Forelimb muscle (tissue), 1 donor: ENCODE measurements around the gene SLC25A27. TPM values are rescaled to one million over a fixed set of nuclear protein-coding genes. Genes with fewer than 3 reads are reported as not detected.

ENCODE experiments used
- DNase-seq: peaks from one replicate; pipeline ENCODE4 v3.0.0-alpha.2; 2013; ENCODE audit warnings: low read depth
- polyA plus RNA-seq: library from polyadenylated mRNA; unstranded; fragments of 120-200 nt; gene quantifications from one replicate; pipeline ENCODE4 v1.2.1, GENCODE V29; 2013; ENCODE audit not compliant: insufficient read length

SLC25A27 gene
- polyA plus RNA-seq, 1 donor = 22.4 TPM

GRCh38 chr6:46651006-46651405 lies 1.8 kb upstream of the SLC25A27 start:
- no peak for DNase-seq

GRCh38 chr6:46651816-46652215 lies 959 bp upstream of the SLC25A27 start:
- DNase-seq = no peak

- DNase-seq = no peak
Measured at GRCh38 chr6:46652232-46652602, 558 bp upstream of the SLC25A27 start.

GRCh38 chr6:46653439-46654195 lies 842 bp downstream of the SLC25A27 start:
- DNase-seq = no peak

GRCh38 chr6:46655803-46656202 lies 3.0 kb downstream of the SLC25A27 start:
- DNase-seq = no peak

- no peak for DNase-seq
Measured at GRCh38 chr6:46657642-46658041, 4.9 kb downstream of the SLC25A27 start.

- DNase-seq = no peak
Measured at GRCh38 chr6:46661483-46661882, 8.7 kb downstream of the SLC25A27 start.

- DNase-seq = no peak
Measured at GRCh38 chr6:46667377-46667776, 14.6 kb downstream of the SLC25A27 start.

GRCh38 chr6:46674410-46674809 lies 21.6 kb downstream of the SLC25A27 start:
- no peak for DNase-seq

- DNase-seq = no peak
Measured at GRCh38 chr6:46676604-46677313, 24.0 kb downstream of the SLC25A27 start.

GRCh38 chr6:46677314-46677654 lies 24.5 kb downstream of the SLC25A27 start:
- no peak for DNase-seq

GRCh38 chr6:46684771-46685170 lies 32.0 kb downstream of the SLC25A27 start:
- DNase-seq = no peak

- no peak for DNase-seq
Measured at GRCh38 chr6:46687619-46688097, 34.9 kb downstream of the SLC25A27 start, which contains the start of gene TDRD6. Gene TDRD6 (plus strand): TSS chr6:46687885. CDS start chr6:46688129, 244 bp downstream.

GRCh38 chr6:46688117-46688965 lies 35.6 kb downstream of the SLC25A27 start:
- DNase-seq = no peak

- DNase-seq = no peak
Measured at GRCh38 chr6:46688966-46689335, 36.2 kb downstream of the SLC25A27 start.

- no peak for DNase-seq
Measured at GRCh38 chr6:46689657-46690056, 36.9 kb downstream of the SLC25A27 start.

GRCh38 chr6:46690141-46690755 lies 37.5 kb downstream of the SLC25A27 start:
- DNase-seq = no peak

- no peak for DNase-seq
Measured at GRCh38 chr6:46690911-46691451, 38.2 kb downstream of the SLC25A27 start.

- no peak for DNase-seq
Measured at GRCh38 chr6:46699970-46700369, 47.2 kb downstream of the SLC25A27 start.

GRCh38 chr6:46704562-46704961 lies 51.8 kb downstream of the SLC25A27 start:
- peak; percentile 14 for DNase-seq

- DNase-seq = no peak
Measured at GRCh38 chr6:46706464-46706863, 53.7 kb downstream of the SLC25A27 start.

GRCh38 chr6:46711491-46711890 lies 58.7 kb downstream of the SLC25A27 start:
- no peak for DNase-seq
